ENCODE measurements around the gene FJX1. TPM values are rescaled to one million over a fixed set of nuclear protein-coding genes. Genes with fewer than 3 reads are reported as not detected.

The FJX1 gene
- total RNA-seq, 1 donor from 2014 or later, result 0.73 TPM

GRCh38 chr11:35624781-35625180, 6.5 kb downstream of the FJX1 start:
- no peak overlapping the region for H3K4me3 Mint-ChIP-seq
- DNase-seq (ENCODE audit: low spot score), result no peak
- intact Hi-C loops (cut with micrococcal nuclease), result no loop called here
- peaks cover 57% of the 10 kb centered on the region for H3K27me3 Mint-ChIP-seq (ENCODE audit: insufficient read depth)
- H3K36me3 Mint-ChIP-seq (ENCODE audit: low read depth), result no peaks in the 10 kb centered on the region
- H3K9me3 Mint-ChIP-seq, result no peaks in the 10 kb centered on the region
- no peaks in the 10 kb centered on the region for H3K4me1 Mint-ChIP-seq (ENCODE audit: low read depth)
- no peak overlapping the region for H3K27ac Mint-ChIP-seq

- no peaks in the 10 kb centered on the region for H3K9me3 Mint-ChIP-seq
- H3K27me3 Mint-ChIP-seq (ENCODE audit: insufficient read depth), result peaks cover 45% of the 10 kb centered on the region
- no peaks in the 10 kb centered on the region for H3K36me3 Mint-ChIP-seq (ENCODE audit: low read depth)
- no peak overlapping the region for H3K4me3 Mint-ChIP-seq
- H3K4me1 Mint-ChIP-seq (ENCODE audit: low read depth), result no peaks in the 10 kb centered on the region
- intact Hi-C loops (cut with micrococcal nuclease), result no loop called here
- H3K27ac Mint-ChIP-seq, result no peak overlapping the region
- no peak for DNase-seq (ENCODE audit: low spot score)
Measured at GRCh38 chr11:35626501-35626900, 8.2 kb downstream of the FJX1 start.

- H3K4me3 Mint-ChIP-seq, result no peak overlapping the region
- no peak for DNase-seq (ENCODE audit: low spot score)
- no peak overlapping the region for H3K27ac Mint-ChIP-seq
- no peaks in the 10 kb centered on the region for H3K36me3 Mint-ChIP-seq (ENCODE audit: low read depth)
- intact Hi-C loops (cut with micrococcal nuclease), result no loop called here
- H3K9me3 Mint-ChIP-seq, result no peaks in the 10 kb centered on the region
- H3K4me1 Mint-ChIP-seq (ENCODE audit: low read depth), result no peaks in the 10 kb centered on the region
- H3K27me3 Mint-ChIP-seq (ENCODE audit: insufficient read depth), result peaks cover 23% of the 10 kb centered on the region
Measured at GRCh38 chr11:35629511-35629910, 11.3 kb downstream of the FJX1 start.

GRCh38 chr11:35629914-35630313, 11.7 kb downstream of the FJX1 start:
- Mint-ChIP-seq H3K36me3 (ENCODE audit: low read depth) (no peaks in the 10 kb centered on the region), H3K27ac (no peak overlapping the region), H3K4me3 (no peak overlapping the region), H3K9me3 (no peaks in the 10 kb centered on the region), H3K27me3 (ENCODE audit: insufficient read depth) (peaks cover 22% of the 10 kb centered on the region), H3K4me1 (ENCODE audit: low read depth) (no peaks in the 10 kb centered on the region)
- DNase-seq (ENCODE audit: low spot score), result no peak
- intact Hi-C loops (cut with micrococcal nuclease), result no loop called here

GRCh38 chr11:35631891-35632290, 13.6 kb downstream of the FJX1 start:
- no peaks in the 10 kb centered on the region for H3K4me1 Mint-ChIP-seq (ENCODE audit: low read depth)
- H3K27me3 Mint-ChIP-seq (ENCODE audit: insufficient read depth), result peaks cover 21% of the 10 kb centered on the region
- H3K9me3 Mint-ChIP-seq, result no peaks in the 10 kb centered on the region
- H3K4me3 Mint-ChIP-seq, result no peak overlapping the region
- DNase-seq (ENCODE audit: low spot score), result no peak
- no peak overlapping the region for H3K27ac Mint-ChIP-seq
- H3K36me3 Mint-ChIP-seq (ENCODE audit: low read depth), result no peaks in the 10 kb centered on the region
- intact Hi-C loops (cut with micrococcal nuclease), result no loop called here

- Mint-ChIP-seq H3K27me3 (ENCODE audit: insufficient read depth) (peaks cover 19% of the 10 kb centered on the region), H3K36me3 (ENCODE audit: low read depth) (no peaks in the 10 kb centered on the region), H3K27ac (no peak overlapping the region), H3K4me1 (ENCODE audit: low read depth) (no peaks in the 10 kb centered on the region), H3K9me3 (no peaks in the 10 kb centered on the region), H3K4me3 (no peak overlapping the region)
- intact Hi-C loops (cut with micrococcal nuclease), result no loop called here
- no peak for DNase-seq (ENCODE audit: low spot score)
Measured at GRCh38 chr11:35632301-35632700, 14.0 kb downstream of the FJX1 start.

- H3K27ac Mint-ChIP-seq, result no peak overlapping the region
- H3K9me3 Mint-ChIP-seq, result no peaks in the 10 kb centered on the region
- DNase-seq (ENCODE audit: low spot score), result no peak
- peaks cover 11% of the 10 kb centered on the region for H3K27me3 Mint-ChIP-seq (ENCODE audit: insufficient read depth)
- no peak overlapping the region for H3K4me3 Mint-ChIP-seq
- intact Hi-C loops (cut with micrococcal nuclease), result no loop called here
- H3K4me1 Mint-ChIP-seq (ENCODE audit: low read depth), result no peaks in the 10 kb centered on the region
- no peaks in the 10 kb centered on the region for H3K36me3 Mint-ChIP-seq (ENCODE audit: low read depth)
Measured at GRCh38 chr11:35633827-35634423, 15.7 kb downstream of the FJX1 start.

- DNase-seq (ENCODE audit: low spot score), result no peak
- Mint-ChIP-seq H3K27me3 (ENCODE audit: insufficient read depth) (peaks cover 11% of the 10 kb centered on the region), H3K36me3 (ENCODE audit: low read depth) (no peaks in the 10 kb centered on the region), H3K4me1 (ENCODE audit: low read depth) (no peaks in the 10 kb centered on the region), H3K9me3 (no peaks in the 10 kb centered on the region), H3K27ac (no peak overlapping the region), H3K4me3 (no peak overlapping the region)
- intact Hi-C loops (cut with micrococcal nuclease), result no loop called here
Measured at GRCh38 chr11:35635933-35636332, 17.7 kb downstream of the FJX1 start.

GRCh38 chr11:35639591-35640179, 21.4 kb downstream of the FJX1 start:
- H3K9me3 Mint-ChIP-seq, result no peaks in the 10 kb centered on the region
- H3K27me3 Mint-ChIP-seq (ENCODE audit: insufficient read depth), result peaks cover 5% of the 10 kb centered on the region
- DNase-seq (ENCODE audit: low spot score), result no peak
- no peak overlapping the region for H3K4me3 Mint-ChIP-seq
- no peak overlapping the region for H3K27ac Mint-ChIP-seq
- intact Hi-C loops (cut with micrococcal nuclease), result no loop called here
- H3K36me3 Mint-ChIP-seq (ENCODE audit: low read depth), result no peaks in the 10 kb centered on the region
- H3K4me1 Mint-ChIP-seq (ENCODE audit: low read depth), result no peaks in the 10 kb centered on the region

- intact Hi-C loops (cut with micrococcal nuclease), result no loop called here
- H3K36me3 Mint-ChIP-seq (ENCODE audit: low read depth), result no peaks in the 10 kb centered on the region
- H3K4me3 Mint-ChIP-seq, result no peak overlapping the region
- H3K9me3 Mint-ChIP-seq, result no peaks in the 10 kb centered on the region
- no peak overlapping the region for H3K27ac Mint-ChIP-seq
- DNase-seq (ENCODE audit: low spot score), result no peak
- H3K27me3 Mint-ChIP-seq (ENCODE audit: insufficient read depth), result peaks cover 5% of the 10 kb centered on the region
- no peaks in the 10 kb centered on the region for H3K4me1 Mint-ChIP-seq (ENCODE audit: low read depth)
Measured at GRCh38 chr11:35641171-35641897, 23.1 kb downstream of the FJX1 start.

- peaks cover 8% of the 10 kb centered on the region for H3K27me3 Mint-ChIP-seq (ENCODE audit: insufficient read depth)
- H3K4me1 Mint-ChIP-seq (ENCODE audit: low read depth), result no peaks in the 10 kb centered on the region
- DNase-seq (ENCODE audit: low spot score), result no peak
- H3K27ac Mint-ChIP-seq, result no peak overlapping the region
- no peaks in the 10 kb centered on the region for H3K36me3 Mint-ChIP-seq (ENCODE audit: low read depth)
- no peak overlapping the region for H3K4me3 Mint-ChIP-seq
- intact Hi-C loops (cut with micrococcal nuclease), result no loop called here
- H3K9me3 Mint-ChIP-seq, result no peaks in the 10 kb centered on the region
Measured at GRCh38 chr11:35641964-35642363, 23.7 kb downstream of the FJX1 start.

GRCh38 chr11:35647421-35648093, 29.3 kb downstream of the FJX1 start:
- Mint-ChIP-seq H3K4me1 (ENCODE audit: low read depth) (no peaks in the 10 kb centered on the region), H3K27me3 (ENCODE audit: insufficient read depth) (peaks cover 13% of the 10 kb centered on the region), H3K4me3 (no peak overlapping the region), H3K9me3 (no peaks in the 10 kb centered on the region), H3K27ac (no peak overlapping the region), H3K36me3 (ENCODE audit: low read depth) (no peaks in the 10 kb centered on the region)
- DNase-seq (ENCODE audit: low spot score), result no peak
- intact Hi-C loops (cut with micrococcal nuclease), result no loop called here

- H3K36me3 Mint-ChIP-seq (ENCODE audit: low read depth), result no peaks in the 10 kb centered on the region
- intact Hi-C loops (cut with micrococcal nuclease), result no loop called here
- no peaks in the 10 kb centered on the region for H3K4me1 Mint-ChIP-seq (ENCODE audit: low read depth)
- no peak for DNase-seq (ENCODE audit: low spot score)
- H3K9me3 Mint-ChIP-seq, result no peaks in the 10 kb centered on the region
- no peak overlapping the region for H3K4me3 Mint-ChIP-seq
- peaks cover 24% of the 10 kb centered on the region for H3K27me3 Mint-ChIP-seq (ENCODE audit: insufficient read depth)
- no peak overlapping the region for H3K27ac Mint-ChIP-seq
Measured at GRCh38 chr11:35650006-35650405, 31.7 kb downstream of the FJX1 start.
